Measurements from ENCODE around the gene EIF2B4. TPM values are rescaled to one million over a fixed set of nuclear protein-coding genes. Genes with fewer than 3 reads are reported as not detected.

EIF2B4 gene
- total RNA-seq, 1 experiment from 2014 or later, result 32.9 TPM

DNA sequence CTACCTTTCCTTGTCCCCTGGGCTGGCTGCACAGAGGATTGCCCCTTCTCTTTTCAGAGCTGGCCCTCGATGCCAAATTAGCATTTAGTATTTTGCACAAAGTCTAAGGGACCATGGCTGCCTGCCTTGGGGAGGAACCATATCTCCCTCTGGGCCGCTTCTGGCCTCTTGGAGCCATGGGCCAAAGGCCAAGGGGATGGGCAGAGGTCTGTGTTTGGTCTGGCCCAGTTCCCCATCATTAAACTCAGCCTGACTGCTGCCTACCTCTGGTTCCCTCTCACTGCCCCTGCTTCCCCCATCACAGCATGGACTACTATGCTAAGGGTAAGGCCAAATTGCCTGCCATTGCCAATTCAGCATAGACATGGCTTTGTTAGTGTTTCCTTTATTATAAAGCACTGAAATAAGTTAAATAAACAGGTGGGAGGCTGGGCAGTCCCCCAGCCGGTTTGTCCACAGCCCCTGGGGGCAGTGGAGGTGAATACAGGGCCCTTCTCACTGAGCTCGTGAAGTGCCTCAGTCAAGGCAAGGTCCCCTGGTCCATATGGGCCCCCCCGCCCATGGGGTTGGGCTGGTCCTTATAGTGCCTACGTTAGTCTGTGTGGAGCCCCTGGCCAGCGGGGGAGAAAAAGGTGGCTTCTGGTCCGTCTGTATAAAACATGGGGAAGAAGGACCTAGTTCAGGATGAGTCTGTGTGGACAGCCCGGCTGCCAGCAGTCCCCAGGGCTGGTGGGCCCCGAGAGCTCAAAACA, 6.9 kb upstream of the EIF2B4 start:
- intact Hi-C loops (cut with micrococcal nuclease; ENCODE audit: unreplicated experiment), result no loop called here
- no peaks in the 10 kb centered on the region for H3K9me2 ChIP-seq (ENCODE audit: insufficient read depth)
- H4K20me1 ChIP-seq (ENCODE audit: insufficient read depth), result 0 out of 2 replicates have a peak, but pooled peaks cover 7% of the 10 kb centered on the region
- ChIA-PET POLR2A (ENCODE audit: unreplicated experiment) (no interaction called here), CTCF (no interaction called here)
- BruUV-seq (replicated peaks), result no TSS peak
- peaks cover 12% of the 10 kb centered on the region for H3K79me2 ChIP-seq (ENCODE audit: low read depth)
- H3K4me3 ChIP-seq, result no peak overlapping the region
- H2AFZ ChIP-seq, result no peak overlapping the region
- H3K9me3 ChIP-seq (ENCODE audit: insufficient read depth, low read depth), result no peaks in the 10 kb centered on the region
- H3F3A ChIP-seq (ENCODE audit: insufficient read depth, low read depth), result peaks cover 50% of the 10 kb centered on the region
- no peak for TF ChIP-seq EZH2 (IDR thresholded peaks at IDR 0.05; ENCODE audit: low read depth)
- TF ChIP-seq, protein P1, sequence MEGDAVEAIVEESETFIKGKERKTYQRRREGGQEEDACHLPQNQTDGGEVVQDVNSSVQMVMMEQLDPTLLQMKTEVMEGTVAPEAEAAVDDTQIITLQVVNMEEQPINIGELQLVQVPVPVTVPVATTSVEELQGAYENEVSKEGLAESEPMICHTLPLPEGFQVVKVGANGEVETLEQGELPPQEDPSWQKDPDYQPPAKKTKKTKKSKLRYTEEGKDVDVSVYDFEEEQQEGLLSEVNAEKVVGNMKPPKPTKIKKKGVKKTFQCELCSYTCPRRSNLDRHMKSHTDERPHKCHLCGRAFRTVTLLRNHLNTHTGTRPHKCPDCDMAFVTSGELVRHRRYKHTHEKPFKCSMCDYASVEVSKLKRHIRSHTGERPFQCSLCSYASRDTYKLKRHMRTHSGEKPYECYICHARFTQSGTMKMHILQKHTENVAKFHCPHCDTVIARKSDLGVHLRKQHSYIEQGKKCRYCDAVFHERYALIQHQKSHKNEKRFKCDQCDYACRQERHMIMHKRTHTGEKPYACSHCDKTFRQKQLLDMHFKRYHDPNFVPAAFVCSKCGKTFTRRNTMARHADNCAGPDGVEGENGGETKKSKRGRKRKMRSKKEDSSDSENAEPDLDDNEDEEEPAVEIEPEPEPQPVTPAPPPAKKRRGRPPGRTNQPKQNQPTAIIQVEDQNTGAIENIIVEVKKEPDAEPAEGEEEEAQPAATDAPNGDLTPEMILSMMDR (conservative IDR thresholded peaks at IDR 0.05), result no peak
- no peaks in the 10 kb centered on the region for H3K27me3 ChIP-seq (ENCODE audit: insufficient read depth, low read depth)
- H3K36me3 ChIP-seq (ENCODE audit: low read depth), result 0 out of 2 replicates have a peak, but pooled peaks cover 16% of the 10 kb centered on the region
- H3K4me2 ChIP-seq, result no peak overlapping the region
- H3K4me1 ChIP-seq (replicated peaks; ENCODE audit: insufficient read depth), result peaks cover 10% of the 10 kb centered on the region
- no peak for DNase-seq
- no peak overlapping the region for H3K27ac ChIP-seq

DNA sequence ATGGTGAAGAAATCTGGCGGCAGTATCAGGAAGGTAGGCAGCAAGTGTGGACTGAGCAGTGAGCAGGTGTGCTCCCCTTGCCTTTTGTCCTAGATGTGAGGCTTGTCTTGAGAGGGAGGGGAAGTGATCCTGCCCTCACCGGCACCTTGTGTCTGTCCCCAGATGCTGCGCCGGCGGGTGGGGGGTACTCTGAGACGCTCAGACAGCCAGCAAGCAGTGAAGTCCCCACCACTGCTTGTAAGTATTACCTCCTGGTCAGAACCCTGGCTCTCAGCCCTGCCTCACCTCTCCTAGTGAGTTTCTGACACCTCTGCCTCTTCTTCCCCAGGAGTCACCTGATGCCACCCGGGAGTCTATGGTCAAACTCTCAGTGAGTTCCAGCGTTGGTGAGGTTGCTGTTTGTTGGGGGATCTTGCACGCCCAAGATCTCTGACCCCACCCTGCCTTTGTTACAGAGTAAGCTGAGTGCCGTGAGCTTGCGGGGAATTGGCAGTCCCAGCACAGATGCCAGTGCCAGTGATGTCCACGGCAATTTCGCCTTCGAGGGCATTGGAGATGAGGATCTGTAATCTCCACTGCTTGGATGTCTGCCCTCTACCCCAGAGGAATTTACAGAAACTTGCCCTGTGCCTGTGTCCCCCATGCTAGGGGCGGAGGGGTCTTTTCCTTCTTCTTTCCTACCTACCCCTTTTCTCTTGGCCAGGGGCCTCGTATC, 6.2 kb upstream of the EIF2B4 start:
- Histone ChIP-seq H3K36me3 (ENCODE audit: low read depth) (0 out of 2 replicates have a peak, but pooled peaks cover 16% of the 10 kb centered on the region), H4K20me1 (ENCODE audit: insufficient read depth) (peaks cover 12% of the 10 kb centered on the region), H3K9me2 (ENCODE audit: insufficient read depth) (no peaks in the 10 kb centered on the region), H3K4me1 (replicated peaks; ENCODE audit: insufficient read depth) (peaks cover 17% of the 10 kb centered on the region), H3K79me2 (ENCODE audit: low read depth) (peaks cover 20% of the 10 kb centered on the region), H3F3A (ENCODE audit: insufficient read depth, low read depth) (peaks cover 42% of the 10 kb centered on the region), H3K27ac (no peak overlapping the region), H3K4me2 (no peak overlapping the region), H3K9me3 (ENCODE audit: insufficient read depth, low read depth) (no peaks in the 10 kb centered on the region), H2AFZ (no peak overlapping the region), H3K27me3 (ENCODE audit: insufficient read depth, low read depth) (no peaks in the 10 kb centered on the region), H3K4me3 (no peak overlapping the region)
- POLR2A ChIA-PET (ENCODE audit: unreplicated experiment), result no interaction called here
- no peak for TF ChIP-seq EZH2 (IDR thresholded peaks at IDR 0.05; ENCODE audit: low read depth)
- TF ChIP-seq, protein P1 (conservative IDR thresholded peaks at IDR 0.05), result no peak
- CTCF ChIA-PET, result no interaction called here
- intact Hi-C loops (cut with micrococcal nuclease; ENCODE audit: unreplicated experiment), result no loop called here
- no TSS peak for BruUV-seq (replicated peaks)
- no peak for DNase-seq

DNA sequence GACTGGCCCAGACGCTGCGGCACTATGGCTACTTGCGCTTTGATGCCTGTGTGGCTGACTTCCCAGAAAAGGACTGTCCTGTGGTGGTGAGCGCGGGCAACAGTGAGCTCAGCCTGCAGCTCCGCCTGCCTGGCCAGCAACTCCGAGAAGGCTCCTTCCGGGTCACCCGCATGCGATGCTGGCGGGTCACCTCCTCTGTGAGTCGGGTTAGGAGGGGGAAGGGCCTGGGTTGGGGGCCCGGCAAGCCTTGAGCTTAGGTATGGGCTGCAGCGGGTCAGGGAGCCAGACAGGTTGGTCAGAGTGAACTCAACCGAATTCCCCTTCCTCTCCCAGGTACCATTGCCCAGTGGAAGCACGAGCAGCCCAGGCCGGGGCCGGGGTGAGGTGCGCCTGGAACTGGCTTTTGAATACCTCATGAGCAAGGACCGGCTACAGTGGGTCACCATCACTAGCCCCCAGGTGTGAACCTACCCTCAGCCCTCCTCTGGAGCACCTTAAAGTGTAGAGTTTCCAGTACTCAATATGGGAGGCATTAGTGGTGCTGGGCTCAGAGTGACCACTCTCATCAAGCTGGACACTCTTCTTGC, 5.5 kb upstream of the EIF2B4 start:
- H3K36me3 ChIP-seq (ENCODE audit: low read depth), result 0 out of 2 replicates have a peak, but pooled peaks cover 16% of the 10 kb centered on the region
- peaks cover 18% of the 10 kb centered on the region for H3K4me1 ChIP-seq (replicated peaks; ENCODE audit: insufficient read depth)
- no peak overlapping the region for H3K4me3 ChIP-seq
- H3F3A ChIP-seq (ENCODE audit: insufficient read depth, low read depth), result peaks cover 36% of the 10 kb centered on the region; the same call in 1 of the 2 replicates
- H2AFZ ChIP-seq, result no peak overlapping the region
- H3K9me3 ChIP-seq (ENCODE audit: insufficient read depth, low read depth), result no peaks in the 10 kb centered on the region
- DNase-seq, result no peak
- no peaks in the 10 kb centered on the region for H3K9me2 ChIP-seq (ENCODE audit: insufficient read depth)
- TF ChIP-seq EZH2 (IDR thresholded peaks at IDR 0.05; ENCODE audit: low read depth), result no peak
- TF ChIP-seq, protein P1 (conservative IDR thresholded peaks at IDR 0.05), result no peak
- BruUV-seq (replicated peaks), result no TSS peak
- peaks cover 12% of the 10 kb centered on the region for H4K20me1 ChIP-seq (ENCODE audit: insufficient read depth)
- peaks cover 26% of the 10 kb centered on the region for H3K79me2 ChIP-seq (ENCODE audit: low read depth)
- POLR2A ChIA-PET (ENCODE audit: unreplicated experiment), result no interaction called here
- intact Hi-C loops (cut with micrococcal nuclease; ENCODE audit: unreplicated experiment), result no loop called here
- CTCF ChIA-PET, result no interaction called here
- no peak overlapping the region for H3K27ac ChIP-seq
- no peaks in the 10 kb centered on the region for H3K27me3 ChIP-seq (ENCODE audit: insufficient read depth, low read depth)
- no peak overlapping the region for H3K4me2 ChIP-seq

All from PC-9 (cell line).